Measurements from ENCODE around the gene LAMTOR4. TPM values are rescaled to one million over a fixed set of nuclear protein-coding genes. Genes with fewer than 3 reads are reported as not detected.
A peak's percentile ranks its signal among the peaks of the same experiment; 100 is the strongest.

Gene LAMTOR4
- total RNA-seq, 1 donor from 2014 or later: 70.5 TPM

DNA sequence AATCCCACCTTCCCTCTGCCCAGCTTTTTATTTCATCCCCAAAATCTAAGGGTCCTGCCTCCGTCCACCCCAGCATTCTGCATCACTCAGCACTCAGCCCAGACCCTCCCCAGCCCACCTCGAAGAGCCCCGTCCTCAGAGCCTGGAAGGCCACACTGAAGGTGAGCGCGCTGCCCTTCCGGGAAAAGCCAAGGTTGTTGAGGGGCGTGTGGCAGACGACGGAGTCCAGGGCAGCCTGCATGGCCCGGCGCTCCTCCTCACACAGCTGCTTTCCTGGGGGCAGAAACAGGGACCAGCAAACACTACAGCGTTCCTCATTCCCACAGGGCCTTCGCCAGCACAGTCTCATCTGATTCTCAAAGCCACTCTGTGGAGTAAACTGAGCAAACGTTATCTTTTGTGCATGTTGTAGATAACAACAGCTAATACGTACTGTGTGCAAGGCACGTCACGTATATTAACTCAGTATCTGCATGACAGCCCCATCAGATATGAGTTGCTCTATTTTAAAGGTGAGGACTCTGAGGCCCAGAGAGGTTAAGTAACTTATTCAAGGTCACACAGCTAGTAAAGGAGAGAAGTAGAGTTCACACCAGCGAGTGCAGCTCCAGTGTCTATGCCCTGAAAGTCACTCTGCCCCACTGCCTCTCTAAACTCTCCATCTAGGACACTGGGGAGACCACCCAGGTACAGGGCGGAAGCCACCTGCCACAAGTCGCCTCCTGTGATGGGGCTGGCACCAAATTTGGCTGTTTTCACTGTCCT is 7.0 kb downstream of the LAMTOR4 start:
- no peaks in the 10 kb centered on the region for H3K36me3 ChIP-seq
- no peak for DNase-seq (ENCODE audit: low spot score)

DNA sequence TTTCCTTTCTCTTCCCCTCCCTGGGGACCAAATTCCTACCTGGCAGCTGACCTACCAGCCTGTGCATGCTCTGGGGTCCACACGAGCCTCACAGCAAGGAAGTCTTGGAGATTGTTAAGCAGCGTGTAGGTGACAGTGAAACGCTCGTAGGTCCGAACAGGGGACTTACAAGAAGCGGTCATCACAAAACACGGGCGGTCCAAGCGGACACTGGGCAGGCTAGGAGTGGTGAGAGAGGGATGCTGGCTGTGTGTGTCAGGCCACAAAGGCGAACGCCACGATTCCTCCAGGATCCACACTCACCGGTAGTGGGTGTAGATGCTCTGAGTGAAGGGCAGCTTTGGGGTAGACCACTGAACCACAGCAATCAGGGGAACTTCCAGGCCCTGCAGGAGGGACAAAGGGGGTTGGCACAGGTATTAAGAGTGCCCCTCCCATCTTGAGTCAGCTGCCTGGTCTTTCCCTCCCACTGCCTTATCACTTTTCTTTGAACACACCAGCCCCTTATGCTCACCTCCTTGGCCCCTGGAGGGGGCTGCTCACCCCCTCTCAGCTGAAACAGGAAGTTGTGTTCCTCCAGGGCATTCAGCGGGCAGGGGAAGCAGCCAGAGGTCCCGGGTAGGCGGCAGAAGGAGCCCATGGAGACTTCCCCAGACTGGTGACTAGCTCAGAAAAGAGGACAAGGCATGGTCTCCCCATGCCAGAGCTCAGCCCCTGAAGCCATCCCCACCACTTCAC is 7.8 kb downstream of the LAMTOR4 start:
- Mint-ChIP-seq H3K27ac (no peak overlapping the region), H3K4me1 (peaks cover 17% of the 10 kb centered on the region), H3K27me3 (ENCODE audit: insufficient read depth, low read depth) (peaks cover 11% of the 10 kb centered on the region), H3K9me3 (no peaks in the 10 kb centered on the region), H3K4me3 (peak overlapping the region; percentile 84), H3K36me3 (peaks cover 7% of the 10 kb centered on the region)
- Histone ChIP-seq H4K20me1 (ENCODE audit: low read depth) (peaks cover 32% of the 10 kb centered on the region), H3K4me3 (no peak overlapping the region), H3K4me2 (no peak overlapping the region), H3K27ac (no peak overlapping the region), H2AFZ (replicated peaks) (no peak overlapping the region), H3K27me3 (no peaks in the 10 kb centered on the region), H3K4me1 (no peaks in the 10 kb centered on the region), H3F3A (ENCODE audit: low read depth) (peaks cover 40% of the 10 kb centered on the region), H3K9ac (no peak overlapping the region), H3K36me3 (no peaks in the 10 kb centered on the region), H3K9me3 (ENCODE audit: low read depth) (no peaks in the 10 kb centered on the region), H3K79me2 (ENCODE audit: low read depth) (peaks cover 7% of the 10 kb centered on the region)
- no peak for DNase-seq (ENCODE audit: low spot score)
- TF ChIP-seq, protein P1, sequence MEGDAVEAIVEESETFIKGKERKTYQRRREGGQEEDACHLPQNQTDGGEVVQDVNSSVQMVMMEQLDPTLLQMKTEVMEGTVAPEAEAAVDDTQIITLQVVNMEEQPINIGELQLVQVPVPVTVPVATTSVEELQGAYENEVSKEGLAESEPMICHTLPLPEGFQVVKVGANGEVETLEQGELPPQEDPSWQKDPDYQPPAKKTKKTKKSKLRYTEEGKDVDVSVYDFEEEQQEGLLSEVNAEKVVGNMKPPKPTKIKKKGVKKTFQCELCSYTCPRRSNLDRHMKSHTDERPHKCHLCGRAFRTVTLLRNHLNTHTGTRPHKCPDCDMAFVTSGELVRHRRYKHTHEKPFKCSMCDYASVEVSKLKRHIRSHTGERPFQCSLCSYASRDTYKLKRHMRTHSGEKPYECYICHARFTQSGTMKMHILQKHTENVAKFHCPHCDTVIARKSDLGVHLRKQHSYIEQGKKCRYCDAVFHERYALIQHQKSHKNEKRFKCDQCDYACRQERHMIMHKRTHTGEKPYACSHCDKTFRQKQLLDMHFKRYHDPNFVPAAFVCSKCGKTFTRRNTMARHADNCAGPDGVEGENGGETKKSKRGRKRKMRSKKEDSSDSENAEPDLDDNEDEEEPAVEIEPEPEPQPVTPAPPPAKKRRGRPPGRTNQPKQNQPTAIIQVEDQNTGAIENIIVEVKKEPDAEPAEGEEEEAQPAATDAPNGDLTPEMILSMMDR (IDR thresholded peaks at IDR 0.05): no peak
- TF ChIP-seq EZH2phosphoT487 (IDR thresholded peaks at IDR 0.05): no peak
- no peak for TF ChIP-seq EZH2 (IDR thresholded peaks at IDR 0.05)

More for the DNA sequence above, 7.0 kb downstream of the LAMTOR4 start:
- Histone ChIP-seq H3K9ac (no peak overlapping the region), H3K9me3 (ENCODE audit: low read depth) (no peaks in the 10 kb centered on the region), H2AFZ (replicated peaks) (no peak overlapping the region), H3K79me2 (ENCODE audit: low read depth) (peaks cover 15% of the 10 kb centered on the region), H3F3A (ENCODE audit: low read depth) (peaks cover 40% of the 10 kb centered on the region), H3K4me3 (no peak overlapping the region), H3K4me1 (no peaks in the 10 kb centered on the region), H3K4me2 (no peak overlapping the region), H3K27me3 (no peaks in the 10 kb centered on the region), H3K27ac (no peak overlapping the region), H4K20me1 (ENCODE audit: low read depth) (peaks cover 32% of the 10 kb centered on the region)
- Mint-ChIP-seq H3K4me1 (peaks cover 17% of the 10 kb centered on the region), H3K36me3 (peaks cover 7% of the 10 kb centered on the region), H3K4me3 (peak overlapping the region; percentile 23), H3K27me3 (ENCODE audit: insufficient read depth, low read depth) (peaks cover 8% of the 10 kb centered on the region), H3K9me3 (no peaks in the 10 kb centered on the region), H3K27ac (no peak overlapping the region)
- TF ChIP-seq, protein P1 (IDR thresholded peaks at IDR 0.05): no peak
- no peak for TF ChIP-seq EZH2phosphoT487 (IDR thresholded peaks at IDR 0.05)
- no peak for TF ChIP-seq EZH2 (IDR thresholded peaks at IDR 0.05)

DNA sequence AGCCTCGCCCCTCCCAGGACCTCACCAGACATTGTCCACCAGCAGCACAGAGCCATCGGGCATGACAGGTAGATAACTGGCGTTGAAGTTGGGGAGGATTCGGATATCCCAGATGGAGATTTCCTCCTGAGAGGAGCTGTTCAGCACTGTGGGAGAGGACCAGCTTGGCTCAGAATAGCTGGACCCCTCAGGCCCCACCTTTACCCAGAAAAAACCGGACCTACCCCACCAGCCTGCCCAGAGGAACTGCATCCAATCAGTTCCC is 8.3 kb downstream of the LAMTOR4 start:
- no peak overlapping the region for H3K9ac ChIP-seq
- H3K4me2 ChIP-seq: no peak overlapping the region
- no peaks in the 10 kb centered on the region for H3K9me3 Mint-ChIP-seq

More for the DNA sequence above, 8.3 kb downstream of the LAMTOR4 start:
- Mint-ChIP-seq H3K36me3 (peaks cover 6% of the 10 kb centered on the region), H3K4me1 (peaks cover 17% of the 10 kb centered on the region), H3K27me3 (ENCODE audit: insufficient read depth, low read depth) (peaks cover 11% of the 10 kb centered on the region), H3K4me3 (peak overlapping the region; percentile 84), H3K27ac (no peak overlapping the region)
- Histone ChIP-seq H3K4me1 (no peaks in the 10 kb centered on the region), H3K27me3 (no peaks in the 10 kb centered on the region), H2AFZ (replicated peaks) (no peak overlapping the region), H3K9me3 (ENCODE audit: low read depth) (no peaks in the 10 kb centered on the region), H3K4me3 (no peak overlapping the region), H3K27ac (no peak overlapping the region), H3K36me3 (no peaks in the 10 kb centered on the region), H4K20me1 (ENCODE audit: low read depth) (peaks cover 32% of the 10 kb centered on the region), H3F3A (ENCODE audit: low read depth) (peaks cover 39% of the 10 kb centered on the region), H3K79me2 (ENCODE audit: low read depth) (peaks cover 2% of the 10 kb centered on the region)
- no peak for DNase-seq (ENCODE audit: low spot score)
- TF ChIP-seq, protein P1 (IDR thresholded peaks at IDR 0.05): no peak
- TF ChIP-seq EZH2phosphoT487 (IDR thresholded peaks at IDR 0.05) (no peak), EZH2 (IDR thresholded peaks at IDR 0.05) (no peak)

Data from neural progenitor cell (in vitro differentiated cells).